GM18502 (cell line): ENCODE data around the gene GAR1.
"Not testable (repeated sequence)": the region's sequence is repeated elsewhere in the genome, so short reads cannot be mapped to it uniquely, and the experiment has no call there.

Experiments
- ATAC-seq: cut with Tn5 transposase; IDR thresholded peaks from one replicate; pipeline ENCODE4 v1.9.1; 2021; ENCODE audit warnings: mild to moderate bottlenecking; ENCODE audit not compliant: unreplicated experiment, poor library complexity

The GAR1 gene

DNA sequence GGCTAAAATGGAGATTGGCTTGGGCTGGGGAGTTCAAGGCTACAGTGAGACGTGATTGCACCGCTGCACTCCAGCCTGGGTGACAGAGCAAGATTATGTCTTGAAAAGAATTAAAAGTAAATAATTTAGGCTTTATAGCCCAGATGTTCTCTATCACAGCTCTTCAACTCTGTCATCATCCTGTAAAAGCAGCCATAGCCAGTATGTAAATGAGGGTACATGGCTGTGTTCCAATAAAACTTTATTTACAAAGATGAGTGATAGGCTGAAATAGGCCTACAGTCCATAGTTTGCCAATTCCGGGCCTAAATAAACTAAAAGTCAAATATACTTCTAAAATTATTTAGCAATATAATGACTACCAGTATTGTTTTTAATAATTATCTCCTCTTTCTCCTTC lies 21.4 kb downstream of the GAR1 start:
- no peak for ATAC-seq

DNA sequence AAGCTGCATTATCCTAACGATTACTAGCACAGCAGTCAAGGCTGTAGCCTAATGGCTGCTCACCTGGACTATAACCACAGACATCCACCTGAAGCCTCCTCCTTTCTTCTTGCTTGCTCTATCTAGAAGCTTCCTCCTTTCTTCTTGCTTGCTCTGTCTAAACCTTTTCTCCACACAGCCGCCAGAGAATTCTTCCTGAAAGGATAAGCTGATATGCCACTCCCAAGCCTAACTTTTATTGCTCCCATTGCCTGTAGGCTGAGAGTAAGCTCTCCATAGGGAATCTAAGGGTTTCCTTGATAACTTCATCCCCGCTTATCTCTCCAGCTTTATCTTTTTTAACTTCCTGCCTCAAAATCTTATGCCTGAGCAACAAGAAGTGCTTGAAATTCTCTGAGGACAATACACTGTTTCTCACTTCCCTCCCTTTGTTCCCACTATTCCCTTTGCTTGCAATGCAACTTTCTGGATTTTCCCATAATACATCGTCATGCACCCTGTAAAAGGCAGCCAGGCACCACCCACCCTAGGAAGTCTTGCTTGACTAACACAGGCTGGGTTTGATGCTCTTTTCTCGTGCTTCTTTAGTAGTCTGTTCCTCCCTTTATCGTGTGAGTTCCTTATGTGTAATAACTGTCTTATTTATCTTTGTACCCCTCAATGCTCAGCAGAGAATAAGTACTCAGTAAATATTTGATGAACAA lies 31.0 kb downstream of the GAR1 start:
- no peak for ATAC-seq

DNA sequence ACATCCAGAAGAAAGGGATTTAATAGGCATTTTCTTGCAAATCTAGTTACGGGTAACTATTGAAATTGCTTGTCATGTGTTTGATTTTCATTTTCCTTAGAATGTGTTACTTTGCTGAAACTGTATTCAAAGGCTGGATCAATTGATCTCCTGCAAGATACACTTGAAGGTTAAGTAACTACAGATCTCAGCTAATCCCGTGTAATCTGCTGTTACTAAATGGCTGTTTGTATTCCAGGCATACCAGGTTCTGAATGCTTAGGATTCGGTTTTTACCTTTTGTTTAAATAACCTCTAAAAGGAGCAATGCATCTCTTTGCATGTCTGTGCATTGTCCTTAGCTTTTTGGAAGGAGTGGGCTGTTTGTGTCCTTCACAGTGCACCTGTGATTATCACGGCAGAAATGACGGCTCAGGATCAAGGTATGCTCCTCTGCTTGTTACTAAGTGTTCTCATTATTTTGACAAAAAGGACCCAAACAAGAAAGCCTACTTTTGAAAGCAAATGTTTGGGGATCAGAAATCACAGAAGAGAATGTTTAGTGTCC lies 32.4 kb downstream of the GAR1 start, which contains the start of gene LRIT3:
Gene LRIT3 (plus strand): TSS at position 212 of the 547 bp plus-strand sequence. CDS start 95 bp downstream, at position 307.
- ATAC-seq, result no peak

DNA sequence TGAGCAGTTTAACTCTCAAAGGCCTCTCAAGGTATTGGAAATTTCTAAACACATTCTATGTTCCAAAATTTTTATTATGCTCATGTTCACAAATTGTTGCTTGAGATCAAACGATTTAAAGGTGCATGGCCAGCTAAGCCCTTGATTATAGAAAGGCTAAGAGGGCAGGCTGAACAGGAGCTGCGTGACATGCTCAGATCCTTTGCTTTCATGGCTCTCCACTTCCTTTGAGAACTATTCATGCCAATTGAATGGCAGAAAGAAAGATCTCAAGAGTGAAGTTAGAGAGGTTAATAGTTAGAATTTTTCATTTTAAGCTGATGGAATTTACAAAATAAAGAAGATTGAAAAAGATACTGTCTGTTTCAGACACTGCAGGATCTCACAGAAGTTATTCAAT lies 32.9 kb downstream of the GAR1 start:
- ATAC-seq, result no peak

DNA sequence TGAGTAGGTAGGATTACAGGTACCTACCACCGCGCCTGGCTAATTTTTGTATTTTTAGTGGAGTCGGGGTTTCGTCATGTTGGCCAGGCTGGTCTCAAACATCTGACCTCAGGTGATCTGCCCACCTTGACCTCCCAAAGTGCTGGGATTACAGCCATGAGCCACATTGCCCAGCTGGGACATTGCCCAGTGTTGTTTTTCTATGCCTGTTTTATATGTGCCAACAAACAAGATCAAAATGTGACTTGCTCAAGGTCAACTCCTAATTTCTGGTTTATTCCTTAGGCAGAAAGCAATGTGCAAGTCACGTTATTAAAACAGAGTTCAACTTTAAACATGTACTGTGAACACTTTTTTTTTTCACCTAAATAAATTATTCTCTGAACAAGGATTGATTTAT lies 35.0 kb downstream of the GAR1 start:
- ATAC-seq, result no peak

DNA sequence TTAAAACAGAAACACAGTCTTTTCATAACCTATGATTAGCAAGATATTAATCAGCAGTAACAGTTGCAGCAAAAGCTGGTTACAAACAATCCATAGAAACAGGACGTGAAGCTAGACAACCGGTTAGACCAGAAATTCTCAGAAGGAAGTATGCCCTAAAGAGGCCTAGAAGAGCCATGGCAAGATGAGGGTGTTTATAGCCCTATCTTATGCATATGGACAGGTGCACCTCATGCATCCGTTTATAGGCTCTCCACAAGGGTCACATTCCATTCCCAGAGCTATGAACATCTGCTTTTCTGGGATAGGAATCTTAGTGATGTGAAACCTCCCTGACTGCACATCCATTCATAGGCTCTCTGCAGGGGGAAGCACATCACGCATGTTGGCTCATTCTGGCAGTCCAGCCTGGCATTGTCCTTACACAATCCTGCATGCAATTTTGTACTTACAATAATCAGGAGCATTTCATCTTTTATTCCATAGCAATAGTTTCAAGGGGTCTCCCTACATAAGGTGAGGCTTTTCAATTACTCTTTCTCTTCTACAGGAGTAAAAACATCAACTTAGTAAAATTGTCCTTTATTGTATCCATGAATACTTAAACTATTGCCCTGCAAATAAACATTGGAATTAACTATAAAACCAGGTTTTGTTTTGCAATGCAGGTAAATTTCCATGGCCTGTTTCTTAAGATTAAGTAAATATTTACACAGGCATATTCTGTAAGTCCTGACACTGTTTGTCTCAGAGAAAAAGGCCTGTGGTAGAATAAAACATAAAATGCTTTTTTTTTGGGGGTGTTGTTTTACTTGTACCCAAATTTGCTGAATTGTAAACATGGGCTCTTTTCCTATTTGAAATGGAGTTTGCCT lies 44.1 kb downstream of the GAR1 start:
- not testable (repeated sequence) for ATAC-seq

DNA sequence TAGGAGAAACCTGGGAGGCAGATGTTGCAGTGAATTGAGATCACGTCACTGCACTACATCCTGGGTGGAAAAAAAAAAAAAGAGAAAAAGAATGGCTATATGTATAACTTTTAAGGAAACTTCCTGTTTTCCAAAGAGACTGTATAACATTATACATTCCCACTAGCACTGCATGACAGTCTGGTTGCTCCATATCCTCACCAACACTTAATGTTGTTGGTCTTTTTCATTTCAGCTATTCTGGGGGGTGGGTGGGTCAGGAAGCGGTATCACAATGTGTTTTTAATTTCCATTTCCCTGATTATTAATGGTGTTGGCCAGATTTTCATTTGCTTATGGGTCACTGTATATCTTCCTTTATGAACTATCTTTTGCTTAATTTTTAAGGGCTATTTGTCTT lies 45.7 kb downstream of the GAR1 start:
- no peak for ATAC-seq

DNA sequence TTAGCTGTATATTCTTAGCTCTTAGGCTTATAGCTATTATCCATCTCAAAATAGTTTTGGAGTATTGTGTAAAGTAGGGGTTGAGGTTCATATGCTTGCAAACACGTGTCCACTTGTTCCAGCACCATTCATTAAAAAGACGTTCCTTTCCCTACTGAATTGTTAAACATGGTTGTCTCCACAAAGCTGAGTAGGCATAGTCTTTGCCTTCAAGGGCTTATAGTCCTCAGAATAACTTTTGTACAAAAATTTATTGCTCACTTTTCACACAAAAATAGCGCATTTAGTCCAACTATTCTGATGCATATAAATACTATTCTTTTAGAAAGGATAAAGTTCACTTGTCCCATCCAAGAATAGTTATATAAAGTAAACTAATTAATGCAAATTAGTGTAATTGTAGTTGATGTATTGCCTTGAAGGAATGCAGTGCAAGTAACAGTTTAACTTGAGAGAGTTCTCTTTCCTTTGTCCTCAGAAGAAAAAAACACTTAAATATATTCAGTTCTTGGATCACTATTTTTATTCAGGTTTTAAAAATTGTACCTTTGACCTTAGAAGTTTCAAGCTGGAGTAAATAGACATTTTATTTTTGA lies 46.5 kb downstream of the GAR1 start:
- no peak for ATAC-seq

DNA sequence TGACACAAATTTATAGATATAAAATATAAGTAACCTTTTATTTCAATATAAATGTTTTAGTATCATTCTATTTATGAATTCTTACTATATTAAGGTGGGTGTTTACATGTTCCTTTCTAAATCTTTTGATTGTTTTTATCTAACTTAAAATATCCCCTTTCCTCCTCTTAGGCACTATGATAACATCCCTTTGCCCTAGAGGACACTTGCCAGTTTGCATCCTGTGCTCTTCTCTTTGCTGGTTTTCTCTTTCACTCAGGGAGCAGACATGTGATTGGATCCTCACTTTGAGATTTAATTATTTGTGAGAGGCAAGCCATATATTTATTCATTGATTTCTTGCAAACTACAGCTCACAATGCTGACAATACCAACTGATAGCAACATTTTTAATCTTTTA lies 48.6 kb downstream of the GAR1 start:
- no peak for ATAC-seq

DNA sequence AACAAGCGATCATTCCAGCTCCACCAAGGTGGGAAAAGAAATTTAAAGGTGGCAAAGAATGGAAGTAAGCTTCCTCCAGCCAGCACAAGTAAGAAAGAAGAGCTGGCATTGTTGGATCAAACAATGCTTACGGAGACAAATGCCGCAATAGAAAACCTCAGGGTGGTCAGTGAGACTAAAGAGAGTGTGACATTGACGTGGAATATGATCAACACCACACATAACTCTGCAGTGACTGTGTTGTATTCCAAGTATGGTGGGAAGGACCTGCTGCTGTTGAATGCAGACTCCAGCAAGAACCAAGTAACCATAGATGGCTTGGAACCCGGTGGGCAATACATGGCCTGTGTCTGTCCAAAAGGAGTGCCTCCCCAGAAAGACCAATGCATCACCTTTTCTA lies 54.5 kb downstream of the GAR1 start:
- ATAC-seq, result no peak

DNA sequence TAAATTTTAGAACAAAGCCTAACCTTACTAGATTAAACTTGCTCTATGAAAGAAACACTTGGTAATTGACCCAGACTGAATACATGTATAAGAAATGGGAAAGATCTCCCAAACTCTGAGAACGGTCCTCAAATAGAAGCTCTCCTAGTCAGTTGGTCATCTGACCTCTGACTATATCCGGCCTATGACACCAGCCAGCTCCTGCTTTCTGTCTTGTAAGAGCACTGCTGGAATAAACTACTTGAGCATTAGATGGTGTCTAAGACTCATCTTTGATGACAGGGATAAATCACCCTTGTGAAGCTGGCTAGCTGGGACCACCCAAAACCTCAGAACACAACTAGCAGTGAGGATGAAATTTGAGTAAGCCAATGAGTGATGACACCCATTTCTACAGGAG lies 56.5 kb downstream of the GAR1 start:
- no peak for ATAC-seq

DNA sequence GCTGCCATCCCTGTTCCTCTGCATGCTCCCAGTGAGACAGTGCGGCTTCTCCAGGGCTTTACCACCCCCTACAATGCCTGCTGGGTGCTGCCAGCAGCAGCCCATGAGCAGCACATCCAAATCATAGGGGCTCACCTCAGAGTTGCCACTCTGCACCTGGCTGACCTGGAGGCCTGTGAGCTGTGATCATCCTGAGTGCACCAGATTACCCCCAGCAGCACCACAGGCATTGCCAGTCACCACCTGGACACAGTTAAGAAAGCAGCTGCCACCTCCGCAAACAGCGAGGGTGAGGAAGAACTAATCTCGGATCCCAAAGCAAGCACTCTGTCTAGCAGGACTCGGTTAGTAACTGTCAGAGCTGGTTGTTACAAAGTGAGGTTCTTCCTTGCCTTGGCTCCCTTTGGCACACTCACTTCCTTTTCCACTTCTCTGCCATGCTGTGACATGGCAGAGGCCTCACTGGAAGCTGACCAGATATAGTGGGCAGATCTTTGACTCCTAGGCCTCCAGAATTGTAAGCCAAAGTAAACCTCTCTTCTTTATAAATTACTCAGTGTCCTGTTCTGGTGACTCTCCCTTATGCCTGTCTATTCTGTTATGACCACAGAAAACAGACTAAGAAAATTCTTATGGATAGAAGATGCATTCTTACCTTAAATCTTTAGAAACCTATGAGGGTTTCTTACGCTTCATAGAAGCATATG lies 57.5 kb downstream of the GAR1 start:
- ATAC-seq, result no peak

DNA sequence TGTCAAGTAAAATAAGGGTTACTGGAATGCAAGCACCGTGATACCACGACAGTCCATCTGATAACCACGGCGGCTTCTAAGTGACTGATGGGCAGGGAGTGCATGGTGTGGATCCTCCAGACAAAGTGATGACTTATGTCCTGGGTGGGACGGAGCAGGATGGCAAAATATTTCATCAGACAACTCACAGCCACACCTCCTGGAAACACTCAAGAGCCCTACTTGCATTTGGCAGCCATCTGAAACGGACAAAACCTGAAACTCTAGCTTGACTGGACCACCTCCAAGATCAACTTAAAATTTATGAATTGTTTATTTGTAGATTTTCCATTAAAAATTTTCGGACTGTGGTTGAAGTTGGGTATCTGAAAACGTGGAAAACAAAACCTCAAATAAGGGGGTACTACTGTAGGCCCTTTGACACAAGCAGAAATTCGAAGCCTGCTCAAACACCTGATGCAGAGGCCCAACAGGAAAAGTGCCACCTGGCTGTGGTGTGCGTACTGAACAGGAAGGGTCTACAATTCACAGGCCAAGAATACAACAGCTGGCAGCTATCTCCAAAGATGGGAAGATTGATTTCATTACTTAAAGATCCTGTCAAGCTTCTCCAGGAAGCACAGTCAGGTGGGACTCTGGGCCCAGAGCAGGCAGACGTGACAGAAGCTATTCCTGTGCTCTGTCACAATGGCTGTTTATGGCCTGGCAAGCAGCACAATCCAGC lies 58.4 kb downstream of the GAR1 start:
- no peak for ATAC-seq
